ENCODE results near the gene ATP8A2.

Gene ATP8A2

GRCh38 chr13:25840261-25840660 lies 468.5 kb downstream of the ATP8A2 start:
- TF ChIP-seq, protein P1, sequence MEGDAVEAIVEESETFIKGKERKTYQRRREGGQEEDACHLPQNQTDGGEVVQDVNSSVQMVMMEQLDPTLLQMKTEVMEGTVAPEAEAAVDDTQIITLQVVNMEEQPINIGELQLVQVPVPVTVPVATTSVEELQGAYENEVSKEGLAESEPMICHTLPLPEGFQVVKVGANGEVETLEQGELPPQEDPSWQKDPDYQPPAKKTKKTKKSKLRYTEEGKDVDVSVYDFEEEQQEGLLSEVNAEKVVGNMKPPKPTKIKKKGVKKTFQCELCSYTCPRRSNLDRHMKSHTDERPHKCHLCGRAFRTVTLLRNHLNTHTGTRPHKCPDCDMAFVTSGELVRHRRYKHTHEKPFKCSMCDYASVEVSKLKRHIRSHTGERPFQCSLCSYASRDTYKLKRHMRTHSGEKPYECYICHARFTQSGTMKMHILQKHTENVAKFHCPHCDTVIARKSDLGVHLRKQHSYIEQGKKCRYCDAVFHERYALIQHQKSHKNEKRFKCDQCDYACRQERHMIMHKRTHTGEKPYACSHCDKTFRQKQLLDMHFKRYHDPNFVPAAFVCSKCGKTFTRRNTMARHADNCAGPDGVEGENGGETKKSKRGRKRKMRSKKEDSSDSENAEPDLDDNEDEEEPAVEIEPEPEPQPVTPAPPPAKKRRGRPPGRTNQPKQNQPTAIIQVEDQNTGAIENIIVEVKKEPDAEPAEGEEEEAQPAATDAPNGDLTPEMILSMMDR (IDR thresholded peaks at IDR 0.05), result no peak
- TF ChIP-seq ZFX (IDR thresholded peaks at IDR 0.05; ENCODE audit: borderline replicate concordance), result no peak
- no peak overlapping the region for H3K27ac ChIP-seq

- no peak overlapping the region for H3K27ac ChIP-seq
- no peak for TF ChIP-seq ZFX (IDR thresholded peaks at IDR 0.05; ENCODE audit: borderline replicate concordance)
- TF ChIP-seq, protein P1 (IDR thresholded peaks at IDR 0.05), result no peak
Observed at GRCh38 chr13:25840931-25841330, 469.2 kb downstream of the ATP8A2 start.

DNA sequence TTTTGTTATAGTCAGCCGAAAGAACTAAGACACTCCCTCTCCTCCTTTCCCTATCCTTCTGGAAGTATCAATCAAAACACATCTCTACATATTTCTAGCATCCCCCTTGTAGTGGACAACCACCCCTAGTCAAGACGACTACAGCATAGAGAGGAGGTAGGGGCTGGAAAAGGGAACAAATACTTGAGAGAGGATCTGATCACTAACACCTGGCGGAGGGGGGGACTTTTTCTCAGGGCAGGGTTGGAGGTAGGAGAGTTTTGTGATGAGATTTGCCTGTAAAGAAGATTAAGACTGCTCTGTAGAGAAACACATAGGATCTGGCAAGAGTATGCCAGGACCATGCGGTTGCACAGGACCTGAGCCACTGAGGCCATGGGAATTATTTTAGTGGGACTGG lies 471.9 kb downstream of the ATP8A2 start:
- no peak overlapping the region for H3K27ac ChIP-seq

DNA sequence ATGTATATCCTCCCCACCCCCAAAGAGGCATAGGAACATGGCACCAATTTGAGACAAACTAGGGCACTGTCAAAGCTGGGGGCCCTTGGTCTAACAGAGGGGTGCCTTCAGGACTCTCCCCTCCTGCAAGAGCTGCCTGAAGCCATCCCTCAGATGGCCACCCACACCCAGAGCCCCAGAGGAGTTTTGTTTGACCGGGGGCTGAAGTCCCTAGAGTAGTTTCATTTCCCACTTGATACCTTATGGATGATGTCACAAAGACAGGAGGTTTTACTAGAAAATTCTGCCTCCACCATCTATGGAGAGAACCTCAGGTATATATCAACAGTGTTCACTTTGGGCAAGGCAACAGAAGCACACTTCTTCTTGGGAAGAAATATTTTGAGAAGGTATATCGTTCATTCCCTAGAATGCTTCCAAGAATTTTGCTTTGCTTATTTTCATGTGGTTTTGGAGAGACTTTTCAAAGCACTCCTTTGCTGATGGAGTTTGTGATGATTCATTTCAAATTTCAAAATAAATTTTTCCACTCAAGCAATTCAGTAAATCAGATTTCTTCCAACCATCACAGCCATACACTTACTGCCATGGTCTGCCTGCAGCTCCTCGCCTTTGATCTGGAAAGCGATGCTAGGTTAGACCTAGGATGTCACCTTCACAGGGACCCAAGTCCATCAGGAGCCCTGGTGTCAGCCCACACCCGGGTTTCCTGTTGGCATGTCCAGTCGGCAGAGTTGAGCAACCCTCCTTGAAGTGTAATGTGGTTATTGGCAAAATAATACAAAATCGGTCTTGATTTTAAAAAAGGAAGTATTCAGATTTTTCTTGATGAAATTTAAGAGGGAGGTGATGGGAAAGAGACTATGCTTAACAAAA lies 473.0 kb downstream of the ATP8A2 start:
- TF ChIP-seq, protein P1 (IDR thresholded peaks at IDR 0.05), result no peak
- no peak for TF ChIP-seq ZFX (IDR thresholded peaks at IDR 0.05; ENCODE audit: borderline replicate concordance)
- no peak overlapping the region for H3K27ac ChIP-seq

More for the DNA sequence above, 471.9 kb downstream of the ATP8A2 start:
- TF ChIP-seq, protein P1 (IDR thresholded peaks at IDR 0.05), result no peak
- no peak for TF ChIP-seq ZFX (IDR thresholded peaks at IDR 0.05; ENCODE audit: borderline replicate concordance)

DNA sequence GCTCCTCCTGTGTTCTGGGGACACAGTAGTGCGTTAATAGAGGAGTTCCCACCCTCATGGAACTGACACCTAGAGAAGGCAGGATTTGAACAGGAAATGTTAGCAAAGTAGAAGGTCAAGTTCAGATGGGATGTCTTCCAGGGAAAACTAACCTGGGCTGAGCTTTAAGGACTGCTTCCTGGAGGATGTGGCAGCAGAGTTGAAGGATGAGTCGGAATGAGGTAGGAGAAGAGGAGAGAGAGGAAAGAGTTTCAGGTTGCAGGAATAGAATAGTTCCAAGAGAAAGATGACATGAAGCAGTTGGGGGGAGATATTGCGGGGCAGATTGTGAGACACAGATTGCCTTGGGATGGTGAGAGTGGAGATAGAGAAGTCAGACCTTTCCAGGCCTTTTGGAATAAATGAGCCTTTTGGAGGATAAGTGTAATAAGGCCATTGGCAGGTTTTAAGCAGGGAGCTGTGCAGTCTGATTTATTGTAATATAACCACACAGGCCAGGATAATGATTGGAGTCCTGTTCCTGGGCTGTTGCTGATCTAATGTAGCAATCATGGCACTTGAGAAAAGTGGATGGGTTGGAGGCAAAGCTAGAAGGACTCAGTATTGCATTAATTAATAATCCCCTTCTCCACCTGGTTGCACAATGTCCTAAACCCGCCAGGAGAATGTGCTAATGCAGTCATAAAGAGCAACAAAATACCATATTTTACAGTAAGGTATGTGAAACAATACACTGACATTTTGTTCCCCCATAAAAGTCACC lies 474.6 kb downstream of the ATP8A2 start:
- no peak overlapping the region for H3K27ac ChIP-seq
- TF ChIP-seq ZFX (IDR thresholded peaks at IDR 0.05; ENCODE audit: borderline replicate concordance), result no peak
- TF ChIP-seq, protein P1 (IDR thresholded peaks at IDR 0.05), result no peak

- TF ChIP-seq ZFX (IDR thresholded peaks at IDR 0.05; ENCODE audit: borderline replicate concordance), result no peak
- TF ChIP-seq, protein P1 (IDR thresholded peaks at IDR 0.05), result no peak
- H3K27ac ChIP-seq, result no peak overlapping the region
Observed at GRCh38 chr13:25847145-25847544, 475.4 kb downstream of the ATP8A2 start.

Measured in 22Rv1 (cell line).